ENCODE data around the gene MALAT1.

DNA sequence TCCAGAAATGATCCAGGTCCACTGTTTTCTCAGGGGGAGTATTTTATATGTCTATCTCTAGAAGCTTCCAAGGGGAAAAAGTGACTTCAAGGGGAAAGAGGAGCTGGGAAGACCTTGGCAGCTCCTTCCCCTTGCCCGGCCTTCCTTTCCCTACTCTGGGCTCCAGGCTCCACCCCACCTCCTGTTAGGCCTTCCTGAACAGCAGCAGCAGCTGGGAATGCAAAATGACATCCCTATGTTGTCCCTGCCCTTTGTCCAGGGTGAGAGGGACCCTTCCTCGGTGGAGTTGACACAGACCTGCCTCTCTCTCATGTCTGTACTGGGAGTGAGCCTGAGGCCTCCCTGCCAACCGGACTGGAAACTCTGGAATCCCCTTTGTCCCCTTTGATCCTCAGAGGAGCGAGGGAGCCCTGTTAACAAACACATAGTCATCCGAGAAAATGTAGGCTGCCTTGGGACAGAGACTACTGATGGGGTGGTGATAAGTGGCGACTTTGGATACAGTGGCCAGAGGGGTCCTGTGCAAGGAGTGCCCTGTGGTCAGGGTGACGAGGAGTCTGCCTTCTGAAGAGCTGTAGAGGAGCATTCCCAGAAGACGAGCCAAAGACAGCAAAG, 9.0 kb upstream of the MALAT1 start:
- TF ChIP-seq POLR2A (IDR thresholded peaks at IDR 0.05) (no peak), EP300 (IDR thresholded peaks at IDR 0.05) (no peak), POLR2AphosphoS5 (IDR thresholded peaks at IDR 0.05) (no peak)
- TF ChIP-seq, protein P1, sequence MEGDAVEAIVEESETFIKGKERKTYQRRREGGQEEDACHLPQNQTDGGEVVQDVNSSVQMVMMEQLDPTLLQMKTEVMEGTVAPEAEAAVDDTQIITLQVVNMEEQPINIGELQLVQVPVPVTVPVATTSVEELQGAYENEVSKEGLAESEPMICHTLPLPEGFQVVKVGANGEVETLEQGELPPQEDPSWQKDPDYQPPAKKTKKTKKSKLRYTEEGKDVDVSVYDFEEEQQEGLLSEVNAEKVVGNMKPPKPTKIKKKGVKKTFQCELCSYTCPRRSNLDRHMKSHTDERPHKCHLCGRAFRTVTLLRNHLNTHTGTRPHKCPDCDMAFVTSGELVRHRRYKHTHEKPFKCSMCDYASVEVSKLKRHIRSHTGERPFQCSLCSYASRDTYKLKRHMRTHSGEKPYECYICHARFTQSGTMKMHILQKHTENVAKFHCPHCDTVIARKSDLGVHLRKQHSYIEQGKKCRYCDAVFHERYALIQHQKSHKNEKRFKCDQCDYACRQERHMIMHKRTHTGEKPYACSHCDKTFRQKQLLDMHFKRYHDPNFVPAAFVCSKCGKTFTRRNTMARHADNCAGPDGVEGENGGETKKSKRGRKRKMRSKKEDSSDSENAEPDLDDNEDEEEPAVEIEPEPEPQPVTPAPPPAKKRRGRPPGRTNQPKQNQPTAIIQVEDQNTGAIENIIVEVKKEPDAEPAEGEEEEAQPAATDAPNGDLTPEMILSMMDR (IDR thresholded peaks at IDR 0.05): no peak
